Right lung (tissue), 5 donors: Measurements from ENCODE around the gene PPP2R3B. TPM values are rescaled to one million over a fixed set of nuclear protein-coding genes. Genes with fewer than 3 reads are reported as not detected.
"Not testable (repeated sequence)": the region's sequence is repeated elsewhere in the genome, so short reads cannot be mapped to it uniquely, and the experiment has no call there.

Experiments used
- DNase-seq, 2 donors: peaks; one replicate each; pipeline ENCODE4 v3.0.0-alpha.2; 2013
- polyA plus RNA-seq, 5 donors: library from polyadenylated mRNA; unstranded; fragments of 120-200 nt; gene quantifications; one replicate each; pipeline versions ENCODE4 v1.2.1 to v1.2.3, GENCODE V29; 2013; ENCODE audit warnings: inconsistent platforms in 1 of 5, low replicate concordance in 1 of 5; ENCODE audit not compliant: insufficient read length in 5 of 5, insufficient read depth in 1 of 5

PPP2R3B gene
- polyA plus RNA-seq, 5 donors = 13.9 to 36.2 (median 23.5) TPM

DNA sequence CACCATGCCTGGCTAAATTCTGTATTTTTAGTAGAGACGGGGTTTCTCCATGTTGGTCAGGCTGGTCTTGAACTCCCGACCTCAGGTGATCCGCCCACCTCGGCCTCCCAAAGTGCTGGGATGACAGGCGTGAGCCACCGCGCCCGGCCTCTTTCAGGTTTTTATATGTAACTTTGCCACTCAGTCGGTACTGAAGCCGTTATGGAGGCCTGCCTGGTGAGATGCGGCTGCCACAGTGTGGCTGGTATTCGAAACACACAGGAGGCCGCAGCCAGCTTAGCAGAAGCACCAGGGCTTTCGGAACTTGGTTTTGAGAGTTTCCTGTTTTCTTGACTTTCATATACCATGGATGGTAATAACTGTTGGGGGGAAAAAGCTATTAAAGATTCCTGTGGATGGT, 62.0 kb downstream of the PPP2R3B start:
- not testable (repeated sequence) for DNase-seq

DNA sequence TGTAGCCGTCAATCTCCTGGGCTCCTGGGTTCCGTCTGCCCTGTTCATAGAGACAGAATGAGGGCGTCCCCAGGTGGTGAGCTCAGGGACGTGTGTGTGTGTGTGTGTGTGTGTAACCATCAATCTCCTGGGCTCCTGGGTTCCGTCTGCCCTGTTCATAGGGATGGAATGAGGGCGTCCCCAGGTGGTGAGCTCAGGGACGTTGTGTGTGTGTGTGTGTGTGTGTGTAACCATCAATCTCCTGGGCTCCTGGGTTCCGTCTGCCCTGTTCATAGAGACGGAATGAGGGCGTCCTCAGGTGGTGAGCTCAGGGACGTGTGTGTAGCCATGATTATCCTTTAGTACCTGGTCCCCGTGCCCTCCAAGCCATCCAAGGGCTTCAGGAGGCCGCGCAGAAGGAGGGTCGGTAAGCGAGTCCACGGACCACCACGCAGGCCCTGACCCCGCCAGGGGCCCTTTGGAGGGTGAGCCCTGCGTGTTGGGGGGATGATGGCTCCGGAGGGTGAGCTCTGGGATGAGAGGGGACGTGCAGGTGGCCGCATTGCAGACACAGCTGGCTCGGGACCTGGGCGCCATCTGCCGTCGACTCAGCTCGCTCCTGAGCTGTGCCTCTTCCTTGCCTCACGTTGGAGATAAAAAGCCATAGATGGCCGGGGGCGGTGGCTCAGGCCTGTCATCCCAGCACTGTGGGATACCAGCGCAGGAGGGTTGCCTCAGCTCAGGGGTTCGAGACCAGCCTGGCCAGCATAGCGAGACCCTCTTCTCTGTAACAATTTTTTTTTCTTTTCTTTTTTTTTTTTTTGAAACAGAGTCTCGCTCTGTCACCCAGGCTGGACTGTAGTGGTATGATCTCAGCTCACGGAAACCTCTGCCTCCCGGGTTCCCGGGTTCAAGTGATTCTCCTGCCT, 62.7 kb downstream of the PPP2R3B start:
- DNase-seq = peak; percentile 40 to 65

DNA sequence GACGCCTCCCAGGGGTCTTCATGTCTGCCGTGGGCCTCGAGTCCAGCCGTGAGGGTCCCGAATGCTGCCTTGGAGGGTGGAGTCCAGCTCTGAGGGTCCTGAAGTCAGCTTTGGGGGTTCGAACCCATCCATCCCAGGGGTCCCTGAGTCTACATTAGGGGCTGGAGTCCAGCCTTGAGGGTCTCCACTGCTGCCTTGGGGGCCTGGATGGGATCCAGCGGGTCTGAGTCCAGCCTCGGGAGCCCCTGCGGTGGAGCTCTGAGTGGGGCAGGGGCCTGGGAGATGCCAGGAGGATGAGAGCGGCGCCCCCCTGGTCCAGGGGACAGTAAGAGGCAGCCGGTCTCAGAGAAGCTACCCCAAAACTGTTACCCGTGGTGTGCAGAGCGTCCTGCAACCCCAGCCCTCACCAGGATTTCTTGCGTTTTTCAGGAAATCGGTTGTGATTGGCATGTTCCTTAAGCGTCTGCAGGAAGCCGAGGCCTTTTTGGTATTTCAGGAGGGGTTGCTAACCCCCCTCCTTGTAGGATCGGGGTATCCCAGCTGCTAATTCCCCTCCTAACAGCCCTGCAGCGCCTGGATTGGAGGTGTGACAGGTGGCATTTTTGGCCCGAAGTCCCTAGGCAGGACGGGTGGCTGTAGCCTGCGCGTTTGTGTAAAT, 66.5 kb downstream of the PPP2R3B start:
- no peak for DNase-seq

DNA sequence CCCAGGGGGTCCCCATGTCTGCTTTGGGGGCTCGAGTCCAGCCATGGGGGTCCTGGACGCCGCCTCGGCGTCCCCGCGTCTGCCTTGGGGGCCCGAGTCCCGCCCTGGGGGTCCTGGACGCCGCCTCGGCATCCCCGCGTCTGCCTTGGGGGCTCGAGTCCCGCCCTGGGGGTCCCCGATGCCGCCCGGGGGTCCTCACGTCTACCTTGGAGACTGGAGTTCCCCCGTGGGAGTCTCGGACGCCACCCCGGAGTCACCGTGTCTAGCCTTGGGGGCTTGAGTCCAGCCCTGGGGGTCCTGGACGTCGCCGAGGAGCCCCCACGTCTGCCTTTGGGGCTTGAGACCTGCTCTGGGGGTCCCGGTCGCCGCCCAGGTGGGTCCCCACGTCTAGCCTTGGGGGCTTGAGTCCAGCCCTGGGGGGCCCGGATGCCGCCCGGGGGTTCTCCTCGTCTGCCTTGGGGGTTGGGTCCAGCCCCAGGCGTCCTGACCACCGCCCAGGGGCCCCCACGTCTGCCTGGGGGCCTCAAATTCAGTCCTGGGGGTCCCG, 67.1 kb downstream of the PPP2R3B start:
- DNase-seq = no peak

DNA sequence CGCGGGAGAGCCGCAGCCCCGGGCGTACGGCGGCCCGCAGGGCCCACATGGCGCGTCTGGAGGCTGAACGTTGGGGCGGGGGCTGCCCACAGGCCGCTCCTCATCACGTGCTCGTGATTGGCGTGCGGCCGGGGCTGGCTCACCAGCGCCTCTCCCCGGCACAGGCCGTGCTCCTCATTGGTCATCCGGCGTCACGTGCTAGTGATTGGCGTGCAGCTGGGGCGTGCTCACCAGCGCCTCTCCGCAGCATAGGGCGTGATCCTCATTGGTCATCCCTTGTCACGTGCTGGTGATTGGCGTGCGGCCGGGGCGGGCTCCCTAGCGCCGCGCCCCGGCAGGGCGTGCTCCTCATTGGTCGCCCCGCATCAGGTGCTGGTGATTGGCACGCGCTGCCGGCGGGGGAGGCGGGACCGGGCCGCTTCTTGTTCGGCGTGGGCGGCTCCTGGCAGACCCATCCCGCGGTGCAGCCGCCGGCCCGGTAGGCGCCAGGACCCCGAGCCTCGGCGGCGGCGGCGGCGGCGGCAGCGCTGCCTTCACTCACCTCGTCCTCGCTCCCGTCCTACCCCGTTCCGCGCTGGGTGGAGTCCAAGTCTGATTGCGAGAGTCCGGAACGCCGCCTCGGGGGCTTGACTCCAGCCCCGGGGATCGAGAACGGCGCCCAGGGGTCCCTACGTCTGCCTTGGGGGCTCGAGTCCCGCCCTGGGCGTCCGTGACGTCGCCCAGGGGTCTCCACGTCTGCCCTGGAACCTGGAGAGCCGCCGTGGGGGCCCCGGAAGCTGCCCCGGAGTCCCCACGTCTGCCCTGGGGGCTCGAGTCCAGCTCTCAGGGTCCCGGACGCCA, 67.7 kb downstream of the PPP2R3B start, which contains the start of gene GTPBP6:
Gene GTPBP6 (minus strand): TSS at position 58 of the 840 bp plus-strand sequence. CDS start 9 bp downstream, at position 49.
- peak; percentile 100 for DNase-seq

DNA sequence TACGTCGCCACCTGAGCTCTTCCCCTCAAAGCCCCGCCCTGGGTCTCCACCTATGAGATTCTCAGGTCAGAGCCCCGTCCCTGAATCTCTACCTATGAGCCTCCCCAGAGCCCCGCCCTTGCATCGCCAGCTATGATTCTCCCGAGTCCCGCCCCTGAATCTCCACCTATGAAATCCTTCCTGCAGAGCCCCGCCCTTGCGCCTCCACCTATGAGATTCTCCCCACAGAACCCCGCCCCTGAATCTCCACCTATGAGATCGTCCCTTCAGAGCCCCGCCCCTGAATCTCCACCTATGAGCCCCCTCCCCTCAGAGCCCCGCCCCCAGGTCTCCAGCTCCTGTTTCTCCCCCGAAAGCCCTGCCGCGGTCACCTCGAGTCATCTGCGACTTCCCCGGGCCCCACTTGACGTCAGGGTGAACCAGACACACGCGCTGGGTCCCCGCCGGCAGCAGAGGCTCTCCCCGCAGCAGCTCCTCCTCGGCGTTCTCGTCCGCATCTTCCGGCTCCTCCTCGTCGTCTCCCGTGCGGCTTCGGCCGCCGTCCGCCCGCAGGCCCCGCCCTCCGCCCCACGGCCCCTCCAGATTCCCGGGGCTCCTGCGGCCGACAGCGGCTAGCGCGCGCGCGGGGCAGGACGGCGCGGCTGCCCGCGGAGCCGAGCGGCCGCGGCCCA, 68.5 kb downstream of the PPP2R3B start:
- DNase-seq = peak; percentile 89

DNA sequence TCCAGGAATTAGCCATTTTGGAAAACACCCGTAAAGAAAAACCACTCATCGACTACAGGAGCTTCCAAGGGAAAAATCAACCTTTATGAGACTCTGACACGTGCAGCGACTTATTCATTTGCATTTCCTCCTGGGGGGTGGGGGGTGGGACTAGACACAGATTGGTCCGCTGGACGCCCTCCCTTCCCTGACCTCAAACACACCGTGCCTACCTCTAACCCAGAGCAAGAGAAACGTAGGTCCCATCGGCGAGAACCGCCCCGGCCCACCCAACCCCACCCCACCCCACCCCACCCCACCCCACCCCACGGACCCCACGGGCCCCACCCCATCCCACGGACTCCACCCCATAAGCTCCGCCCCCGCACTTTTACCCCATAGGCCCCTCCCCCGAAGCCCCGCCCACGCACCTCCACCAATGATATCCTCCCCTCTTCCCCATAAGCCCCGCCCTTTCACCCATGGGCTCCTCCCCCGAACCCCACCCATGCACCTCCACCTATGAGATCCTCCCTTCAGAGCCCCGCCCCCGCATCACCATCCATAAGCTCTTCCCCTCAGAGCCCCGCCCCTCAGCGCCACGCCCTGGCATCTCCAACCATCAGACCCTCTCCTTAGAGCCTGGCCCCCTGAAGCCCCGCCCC, 69.2 kb downstream of the PPP2R3B start:
- no peak for DNase-seq

DNA sequence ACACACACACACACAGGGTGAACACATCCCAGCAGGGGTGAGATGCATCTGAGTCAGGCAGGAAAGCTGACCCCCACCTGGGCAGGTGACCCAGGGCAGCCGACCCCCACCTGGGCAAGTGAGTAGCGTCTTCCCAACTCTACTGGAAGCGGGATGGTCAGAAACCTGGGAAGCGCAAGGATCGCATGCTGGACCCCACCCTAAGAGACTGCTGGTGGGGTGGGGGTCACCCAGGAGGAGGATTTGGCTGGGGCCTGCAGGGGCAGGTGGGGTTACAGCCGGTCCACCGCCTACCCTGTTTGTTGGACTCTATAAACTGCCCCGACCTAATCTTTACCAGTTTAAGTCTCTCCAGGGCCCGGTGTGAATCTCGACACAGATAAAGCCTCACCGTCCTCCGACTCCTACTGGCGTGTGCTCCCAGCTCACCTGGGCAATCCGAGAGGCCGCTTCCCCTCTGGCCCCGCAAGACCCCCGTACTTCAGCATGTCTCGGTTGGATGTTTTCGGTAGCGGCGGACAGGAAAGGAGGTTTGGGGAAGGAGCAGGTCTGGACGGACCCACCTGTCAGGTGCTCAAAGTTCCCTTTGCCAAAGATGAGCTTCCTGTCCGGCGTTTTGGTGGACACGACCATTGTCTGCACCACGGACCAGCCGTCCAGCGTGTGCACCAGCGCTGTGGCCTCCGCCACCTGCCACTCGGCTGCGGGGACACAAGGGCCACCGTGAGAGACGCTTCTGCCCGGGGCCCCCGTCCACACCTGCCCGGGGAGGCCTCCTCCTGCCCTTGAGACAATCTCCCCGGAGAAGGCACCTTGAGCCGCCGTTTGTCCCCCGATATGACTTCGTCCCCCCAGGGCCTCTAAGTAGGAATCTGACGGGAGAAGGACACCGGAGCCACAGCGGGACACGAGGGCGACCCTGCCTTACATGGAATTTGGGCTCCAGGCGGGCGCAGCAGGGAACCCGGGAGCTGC, 70.1 kb downstream of the PPP2R3B start:
- no peak for DNase-seq

DNA sequence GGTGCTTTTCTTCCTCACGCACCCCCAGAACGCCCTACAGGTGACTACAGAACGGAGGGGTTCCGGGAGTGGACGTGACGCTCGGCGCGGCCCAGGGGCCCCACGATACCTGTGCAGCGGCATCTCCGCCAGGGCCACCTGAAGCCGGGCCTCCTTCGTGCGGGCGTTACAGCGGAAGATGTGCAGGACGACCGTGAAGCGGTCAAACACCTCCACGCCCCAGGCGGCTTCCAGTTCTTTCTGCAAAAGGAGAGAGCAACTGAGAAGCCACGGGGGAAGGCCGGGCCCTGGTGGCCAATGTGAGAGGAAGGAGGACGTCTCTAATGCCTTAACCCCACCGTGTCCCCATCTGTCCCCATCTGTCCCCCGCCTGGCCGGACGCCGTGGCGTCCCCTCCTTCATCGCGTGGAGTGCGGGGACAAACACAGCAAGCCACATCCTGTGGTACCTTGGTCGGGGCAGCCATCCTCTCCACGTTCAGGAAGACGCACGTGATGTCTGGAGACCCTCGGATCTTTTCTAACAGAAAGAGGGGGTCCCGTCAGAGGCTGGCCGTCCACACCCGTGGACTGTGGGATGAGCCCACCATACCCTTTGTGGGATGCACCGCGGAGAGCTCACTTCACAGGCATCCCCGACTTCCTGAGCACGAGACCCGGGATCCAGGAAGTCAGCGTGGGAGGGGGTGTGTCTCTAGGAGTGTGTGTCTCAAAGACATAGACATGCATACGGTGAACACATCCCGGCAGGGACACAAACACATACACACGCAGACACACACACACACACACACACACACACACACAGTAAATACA, 71.7 kb downstream of the PPP2R3B start:
- DNase-seq = no peak

DNA sequence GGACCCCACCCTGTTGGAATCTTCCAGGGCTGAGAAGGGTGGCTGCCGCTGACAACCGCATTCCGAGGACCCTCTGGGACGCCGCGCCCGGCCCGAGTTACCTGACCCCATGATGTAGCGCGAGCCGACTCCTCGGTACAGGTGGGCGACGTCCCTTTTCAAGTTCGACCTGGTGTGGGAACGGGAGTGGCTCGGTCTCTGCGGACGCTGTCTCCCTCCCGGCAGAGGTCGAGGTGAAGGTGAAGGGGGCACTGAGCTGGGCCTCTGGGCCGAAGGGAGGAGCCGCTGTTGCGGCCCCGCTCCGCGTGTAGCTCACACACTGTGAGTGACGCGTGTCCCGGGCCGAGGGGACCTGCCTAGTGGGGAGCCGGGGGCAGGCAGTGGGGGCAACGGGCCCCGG, 72.7 kb downstream of the PPP2R3B start:
- no peak for DNase-seq

DNA sequence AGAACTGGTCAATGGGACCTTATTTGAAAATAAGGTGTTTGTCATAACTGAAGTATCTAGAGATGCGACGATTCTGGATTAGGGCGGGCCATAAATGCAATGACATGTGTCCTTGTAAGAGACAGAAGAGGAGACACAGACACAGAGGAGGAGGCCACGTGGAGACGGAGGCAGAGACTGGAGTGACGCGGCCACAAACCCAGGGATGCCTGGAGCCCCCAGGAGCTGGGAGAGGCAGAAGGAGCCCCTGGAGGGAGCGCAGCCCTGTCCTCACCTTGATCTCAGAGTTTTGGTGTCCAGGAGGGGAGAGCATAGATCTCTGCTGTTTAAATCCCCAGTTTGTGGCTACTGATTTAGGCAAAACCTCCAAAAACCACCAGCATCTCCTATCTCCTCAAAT, 73.2 kb downstream of the PPP2R3B start:
- DNase-seq = no peak

DNA sequence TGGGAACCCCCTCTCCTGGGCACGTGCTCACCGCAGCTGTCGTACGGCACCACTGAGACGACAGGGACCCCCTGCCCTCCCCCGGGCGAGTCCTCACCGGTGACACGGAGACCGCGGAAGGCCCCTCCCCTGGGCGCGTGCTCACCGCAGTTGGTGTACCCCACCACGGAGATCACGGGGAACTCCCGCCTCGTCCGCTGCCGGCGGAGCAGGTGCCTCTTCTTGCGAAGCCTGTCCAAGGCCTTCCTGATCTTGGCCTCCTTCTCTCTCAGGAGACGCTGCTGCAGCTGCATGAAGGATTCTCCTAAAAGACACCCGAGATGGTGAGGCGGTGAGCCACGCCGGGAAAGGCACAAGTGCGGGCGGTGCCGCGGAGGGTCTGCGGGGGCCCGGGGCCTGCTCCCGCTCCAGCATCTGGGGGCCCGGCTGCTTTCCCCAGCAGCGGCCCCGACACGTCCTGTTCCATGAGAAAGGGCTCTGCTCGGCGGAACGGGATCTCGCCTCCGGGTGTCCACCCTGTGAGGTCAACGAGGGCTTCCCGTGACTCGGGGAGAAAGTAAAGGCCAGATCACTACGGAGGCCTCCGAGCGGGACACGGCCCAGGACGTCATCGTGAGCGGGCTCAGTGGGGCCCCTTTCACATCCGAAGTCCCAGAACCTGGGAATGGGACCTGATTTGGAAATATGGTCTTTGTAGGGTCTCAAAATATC, 73.9 kb downstream of the PPP2R3B start:
- DNase-seq = no peak

DNA sequence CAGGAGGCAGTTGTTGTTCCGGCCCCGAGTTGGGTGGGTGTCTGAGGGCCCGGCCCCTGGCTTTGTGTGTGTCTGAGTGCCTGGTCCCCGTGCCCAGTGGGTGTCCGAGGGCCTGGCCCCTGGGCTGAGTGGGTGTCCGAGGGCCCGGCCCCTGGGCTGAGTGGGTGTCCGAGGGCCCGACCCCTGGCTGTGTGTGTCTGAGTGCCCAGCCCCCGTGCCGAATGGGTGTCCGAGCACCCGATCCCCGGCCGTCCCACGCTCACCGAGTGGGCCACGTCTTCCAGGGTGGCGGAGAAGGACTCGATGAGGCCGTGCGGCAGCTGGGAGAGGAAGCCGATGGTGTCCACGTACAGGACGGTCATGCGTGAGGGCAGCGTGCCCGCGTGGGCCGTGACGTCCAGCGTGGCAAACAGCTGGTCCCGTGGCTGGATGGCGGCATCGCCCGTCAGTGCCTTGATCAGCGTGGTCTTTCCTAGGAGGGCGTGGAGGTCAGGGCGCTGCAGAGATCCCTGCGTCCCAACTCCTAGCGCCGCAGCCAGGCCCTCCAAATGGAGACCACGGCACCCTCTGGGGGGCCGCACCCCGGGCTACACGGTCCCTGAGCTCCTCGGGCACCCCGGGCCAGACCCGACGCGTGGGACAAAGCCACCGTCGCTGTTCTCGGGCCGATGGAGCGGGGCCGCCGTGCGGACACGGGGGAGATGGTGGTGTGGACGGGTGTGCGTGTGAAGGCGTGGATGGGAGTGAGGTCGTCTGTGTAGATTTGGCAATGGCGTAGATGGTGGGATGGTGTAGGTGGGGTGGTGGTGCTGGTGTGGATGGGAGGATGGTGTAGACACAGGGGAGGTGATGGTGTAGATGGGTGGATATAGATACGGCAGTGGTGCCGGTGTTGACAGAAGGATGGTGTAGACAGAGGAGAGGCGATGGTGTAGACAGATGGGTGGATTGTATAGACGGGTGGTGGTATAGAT, 75.3 kb downstream of the PPP2R3B start:
- no peak for DNase-seq

DNA sequence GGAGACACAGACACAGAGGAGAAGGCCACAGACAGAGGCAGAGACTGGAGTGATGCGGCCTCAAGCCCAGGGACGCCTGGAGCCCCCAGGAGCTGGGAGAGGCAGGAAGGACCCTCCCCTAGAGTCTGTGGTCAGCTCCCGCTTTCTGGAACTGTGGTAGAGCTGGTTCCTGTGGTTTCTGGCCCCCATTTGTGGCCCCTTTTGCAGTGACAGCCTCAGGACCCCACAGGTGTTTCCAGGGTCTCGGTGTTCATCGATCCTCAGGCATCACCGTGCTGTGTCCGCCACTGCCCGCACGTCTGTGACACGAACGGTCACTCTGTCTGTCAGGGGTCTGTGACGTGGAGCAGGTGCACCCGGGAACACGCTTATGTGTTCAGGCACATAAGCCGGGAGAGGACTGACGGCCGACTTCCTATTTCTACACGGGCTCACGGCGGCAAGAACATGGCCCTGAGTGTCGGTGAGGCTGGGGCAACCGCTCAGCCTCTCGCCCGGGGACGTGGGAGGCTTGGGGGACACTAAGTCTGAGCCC, 76.0 kb downstream of the PPP2R3B start:
- no peak for DNase-seq

DNA sequence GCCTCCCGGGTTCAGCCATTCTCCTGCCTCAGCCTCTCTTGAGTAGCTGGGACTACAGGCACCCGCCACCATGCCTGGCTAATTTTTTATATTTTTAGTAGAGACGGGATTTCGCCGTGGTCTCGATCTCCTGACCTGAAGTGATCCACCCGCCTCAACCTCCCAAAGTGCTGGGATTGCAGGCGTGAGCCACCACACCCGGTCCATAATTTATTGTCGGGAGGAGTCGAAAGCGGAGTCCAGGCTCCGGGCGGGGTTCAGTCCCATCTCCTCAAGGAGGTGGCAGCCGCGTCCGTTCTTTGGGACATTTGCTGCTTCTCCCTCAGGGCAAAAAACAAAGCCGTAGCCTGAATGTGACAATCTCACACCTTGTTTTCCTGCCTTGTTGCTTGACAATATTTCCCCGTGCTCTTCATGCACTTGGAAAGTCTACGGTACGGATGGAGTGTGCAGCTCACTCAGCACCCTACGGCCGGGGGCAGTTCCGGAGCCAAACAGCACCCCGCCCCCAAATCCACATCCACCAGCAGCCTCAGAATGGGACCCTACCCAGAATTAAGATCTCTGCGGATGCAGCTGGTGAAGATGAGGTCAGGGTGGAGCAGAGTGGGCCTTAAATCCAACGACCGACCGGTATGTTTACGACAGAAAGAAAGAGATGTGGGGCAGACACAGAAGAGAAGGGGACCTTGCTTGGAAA, 77.7 kb downstream of the PPP2R3B start:
- DNase-seq = no peak
